ENCODE data around the gene VPS8. TPM values are rescaled to one million over a fixed set of nuclear protein-coding genes. Genes with fewer than 3 reads are reported as not detected.
"Not testable (repeated sequence)": the region's sequence is repeated elsewhere in the genome, so short reads cannot be mapped to it uniquely, and the experiment has no call there.

VPS8 gene
- total RNA-seq, 1 donor from 2014 or later, result 56.9 TPM

DNA sequence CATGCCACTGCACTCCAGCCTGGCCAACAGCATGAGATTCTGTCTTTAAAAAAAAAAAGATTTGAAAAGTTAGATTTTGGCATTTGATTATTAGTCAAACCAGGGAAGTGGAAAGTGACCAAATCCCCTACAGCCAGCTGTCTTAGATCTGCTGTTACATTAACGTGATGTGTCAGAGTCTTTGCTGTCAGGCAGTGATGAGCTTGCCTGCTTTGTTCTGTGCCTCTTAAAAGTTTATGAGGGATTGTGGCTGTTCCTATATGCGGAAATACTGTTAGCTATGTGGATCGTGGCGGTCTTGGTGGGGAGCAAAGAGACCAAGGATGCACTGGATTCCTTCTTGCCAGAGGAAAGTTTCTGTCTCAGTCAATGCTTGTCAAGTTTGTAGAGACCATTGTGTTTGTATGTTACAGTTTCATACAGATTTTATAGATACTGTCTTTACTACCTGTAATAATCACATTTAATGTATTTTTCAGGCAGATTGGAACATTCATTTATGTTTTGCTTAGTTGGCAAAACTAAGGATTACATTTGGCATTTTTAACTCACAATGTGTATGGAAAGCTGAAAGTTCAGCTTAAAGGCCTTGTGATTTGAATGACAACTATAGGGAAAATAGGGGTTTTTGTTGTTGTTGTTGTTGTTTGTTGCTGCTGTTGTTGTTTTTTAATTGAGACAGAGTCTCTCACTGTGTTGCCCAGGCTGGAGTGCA, 137.4 kb downstream of the VPS8 start:
- FAIRE-seq (no peak), DNase-seq (ENCODE audit: low read depth) (no peak)
- no peaks in the 10 kb centered on the region for H3K27me3 ChIP-seq (ENCODE audit: control insufficient read depth, insufficient read depth, low read length)
- H3K4me3 ChIP-seq (ENCODE audit: low read depth, low read length), result no peak overlapping the region
- no peaks in the 10 kb centered on the region for H3K36me3 ChIP-seq (ENCODE audit: control insufficient read depth, insufficient read depth, low read length)
- no peak for TF ChIP-seq CTCF (IDR thresholded peaks at IDR 0.05; ENCODE audit: insufficient read depth, low read length, severe bottlenecking)

DNA sequence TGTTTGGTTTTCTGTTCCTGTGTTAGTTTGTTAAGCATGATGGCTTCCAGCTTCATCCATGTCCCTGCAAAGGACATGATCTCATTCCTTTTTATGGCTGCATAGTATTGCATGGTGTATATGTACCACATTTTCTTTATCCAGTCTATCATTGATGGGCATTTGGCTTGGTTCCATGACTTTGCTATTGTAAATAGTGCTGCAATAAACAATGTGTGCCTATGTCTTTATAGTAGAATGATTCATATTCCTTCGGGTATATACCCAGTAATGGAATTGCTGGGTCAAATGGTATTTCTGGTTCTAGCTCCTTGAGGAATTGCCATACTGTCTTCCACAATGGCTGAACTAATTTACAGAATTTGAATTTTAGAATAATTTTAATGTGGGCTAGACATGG, 138.8 kb downstream of the VPS8 start:
- not testable (repeated sequence) for H3K27me3 ChIP-seq (ENCODE audit: control insufficient read depth, insufficient read depth, low read length); H3K36me3 ChIP-seq (ENCODE audit: control insufficient read depth, insufficient read depth, low read length); FAIRE-seq; DNase-seq (ENCODE audit: low read depth); H3K4me3 ChIP-seq (ENCODE audit: low read depth, low read length)

- no peak overlapping the region for H3K4me3 ChIP-seq (ENCODE audit: low read depth, low read length)
- no peak for FAIRE-seq
- no peaks in the 10 kb centered on the region for H3K27me3 ChIP-seq (ENCODE audit: control insufficient read depth, insufficient read depth, low read length)
- DNase-seq (ENCODE audit: low read depth), result no peak
- H3K36me3 ChIP-seq (ENCODE audit: control insufficient read depth, insufficient read depth, low read length), result no peaks in the 10 kb centered on the region
- no peak for TF ChIP-seq CTCF (IDR thresholded peaks at IDR 0.05; ENCODE audit: insufficient read depth, low read length, severe bottlenecking)
Observed at GRCh38 chr3:184952671-184953070, 140.7 kb downstream of the VPS8 start.

GRCh38 chr3:184953401-184953800, 141.4 kb downstream of the VPS8 start:
- Histone ChIP-seq H3K27me3 (ENCODE audit: control insufficient read depth, insufficient read depth, low read length) (no peaks in the 10 kb centered on the region), H3K36me3 (ENCODE audit: control insufficient read depth, insufficient read depth, low read length) (no peaks in the 10 kb centered on the region), H3K4me3 (ENCODE audit: low read depth, low read length) (no peak overlapping the region)
- DNase-seq (ENCODE audit: low read depth) (no peak), FAIRE-seq (no peak)
- no peak for TF ChIP-seq CTCF (IDR thresholded peaks at IDR 0.05; ENCODE audit: insufficient read depth, low read length, severe bottlenecking)

- DNase-seq (ENCODE audit: low read depth) (no peak), FAIRE-seq (peak; percentile 70)
- no peaks in the 10 kb centered on the region for H3K36me3 ChIP-seq (ENCODE audit: control insufficient read depth, insufficient read depth, low read length)
- no peak for TF ChIP-seq CTCF (IDR thresholded peaks at IDR 0.05; ENCODE audit: insufficient read depth, low read length, severe bottlenecking)
- H3K4me3 ChIP-seq (ENCODE audit: low read depth, low read length), result no peak overlapping the region
- H3K27me3 ChIP-seq (ENCODE audit: control insufficient read depth, insufficient read depth, low read length), result no peaks in the 10 kb centered on the region
Observed at GRCh38 chr3:184954251-184954650, 142.3 kb downstream of the VPS8 start.

- not testable (repeated sequence) for H3K4me3 ChIP-seq (ENCODE audit: low read depth, low read length); H3K36me3 ChIP-seq (ENCODE audit: control insufficient read depth, insufficient read depth, low read length); FAIRE-seq; H3K27me3 ChIP-seq (ENCODE audit: control insufficient read depth, insufficient read depth, low read length); DNase-seq (ENCODE audit: low read depth)
Observed at GRCh38 chr3:184954851-184955250, 142.9 kb downstream of the VPS8 start.
